ENCODE data around the gene MAPK7.
A peak's percentile ranks its signal among the peaks of the same experiment; 100 is the strongest.

MAPK7 gene

DNA sequence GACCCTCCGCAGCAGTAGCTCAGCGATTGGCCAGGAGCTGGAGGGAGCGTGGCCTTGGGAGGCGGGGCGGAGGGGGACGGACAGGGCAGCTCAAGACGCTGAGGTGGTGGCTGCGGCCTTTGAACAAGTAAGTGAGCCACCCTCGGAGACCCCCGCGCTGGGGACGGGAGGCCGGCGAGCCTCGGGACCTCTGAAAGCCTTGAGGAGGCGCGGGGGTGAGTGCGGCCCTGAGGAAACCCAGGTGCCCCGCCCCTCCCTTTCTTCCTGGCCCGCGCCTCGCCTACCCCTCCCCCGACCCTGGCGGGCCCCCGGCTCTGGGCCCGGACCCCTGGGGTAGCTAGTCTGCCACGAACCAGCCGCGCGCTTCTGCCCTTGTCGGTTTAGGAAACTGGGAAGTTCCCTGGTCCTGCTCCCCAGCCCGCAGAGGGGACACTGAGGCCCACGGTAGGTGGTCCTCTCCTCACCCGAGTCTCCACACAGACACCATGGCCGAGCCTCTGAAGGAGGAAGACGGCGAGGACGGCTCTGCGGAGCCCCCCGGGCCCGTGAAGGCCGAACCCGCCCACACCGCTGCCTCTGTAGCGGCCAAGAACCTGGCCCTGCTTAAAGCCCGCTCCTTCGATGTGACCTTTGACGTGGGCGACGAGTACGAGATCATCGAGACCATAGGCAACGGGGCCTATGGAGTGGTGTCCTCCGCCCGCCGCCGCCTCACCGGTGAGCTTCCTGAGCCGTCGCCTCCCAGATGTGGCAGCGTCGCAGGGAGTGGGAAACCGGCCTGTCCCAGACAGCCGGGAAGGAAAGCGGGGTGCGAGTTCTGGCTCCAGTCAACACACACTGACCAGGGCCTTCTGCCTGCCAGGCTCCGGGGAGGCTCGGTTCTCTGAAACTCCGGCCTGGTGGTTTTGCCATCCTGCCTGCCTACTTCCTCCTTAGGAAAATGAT lies at the start of gene MAPK7:
TSS of gene MAPK7 (plus strand) at position 83 of the 945 bp plus-strand sequence. CDS start at position 486, 403 bp downstream.
- DNase-seq = no peak

DNA sequence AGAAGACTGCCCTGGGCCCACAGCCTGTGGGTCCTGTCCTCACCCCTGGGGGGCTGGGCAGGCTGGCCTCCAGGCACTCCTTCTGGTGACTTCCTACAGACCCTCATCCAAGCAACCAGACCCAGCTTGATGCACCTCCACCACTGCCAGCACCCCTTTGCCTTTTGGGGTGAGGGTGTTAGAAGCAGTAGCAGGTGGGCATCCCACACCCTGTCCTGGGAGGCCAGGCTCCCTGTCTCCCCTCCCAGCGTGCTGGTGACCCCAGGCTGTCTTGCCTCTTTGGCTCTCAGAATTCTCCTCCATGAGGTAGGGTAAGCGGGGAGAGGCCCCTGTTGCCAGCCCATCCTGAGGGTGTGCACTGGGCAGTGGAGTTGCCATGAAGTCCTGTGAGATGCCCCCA lies 49.2 kb upstream of the MAPK7 start:
- DNase-seq = no peak

DNA sequence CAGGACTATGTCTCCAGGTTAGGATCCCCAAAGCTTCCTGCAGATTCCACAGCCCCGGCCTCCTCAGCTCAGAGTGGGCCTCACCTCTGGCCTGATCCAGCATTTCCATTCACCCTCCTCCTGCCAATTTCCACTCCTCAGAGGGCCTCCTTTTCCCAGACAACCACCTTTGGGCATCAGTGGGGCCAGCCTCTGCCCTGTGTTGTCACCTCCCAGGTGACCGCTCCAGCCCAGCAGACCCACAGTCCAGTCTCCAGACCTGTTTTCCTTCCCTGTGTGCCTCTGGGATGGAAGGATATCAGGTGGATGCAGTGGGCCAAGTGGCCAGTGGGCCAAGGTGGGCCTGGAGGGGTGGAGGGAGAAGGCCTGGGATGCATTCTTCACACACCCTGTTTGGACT lies 48.5 kb upstream of the MAPK7 start:
- DNase-seq = no peak

DNA sequence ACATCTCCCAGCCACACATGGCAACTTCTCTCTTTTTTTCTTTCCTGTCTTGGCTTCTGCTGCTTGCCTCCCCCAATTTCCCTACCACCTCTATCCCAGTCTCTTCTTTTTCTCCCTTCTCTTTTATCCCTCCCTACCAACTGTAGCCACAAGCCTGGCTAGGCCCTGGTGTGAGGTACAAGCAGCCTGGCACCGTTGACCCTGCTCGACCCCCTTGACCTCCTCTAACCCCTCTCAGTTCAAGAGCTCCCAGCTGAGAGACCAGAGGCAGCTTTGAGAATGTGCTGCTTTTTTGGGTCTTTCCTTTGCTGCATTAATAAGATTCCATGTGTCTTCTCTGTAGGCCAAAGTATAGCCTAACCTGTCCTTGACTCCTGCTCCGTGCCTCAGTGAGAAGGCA lies 48.0 kb upstream of the MAPK7 start:
- DNase-seq = no peak

DNA sequence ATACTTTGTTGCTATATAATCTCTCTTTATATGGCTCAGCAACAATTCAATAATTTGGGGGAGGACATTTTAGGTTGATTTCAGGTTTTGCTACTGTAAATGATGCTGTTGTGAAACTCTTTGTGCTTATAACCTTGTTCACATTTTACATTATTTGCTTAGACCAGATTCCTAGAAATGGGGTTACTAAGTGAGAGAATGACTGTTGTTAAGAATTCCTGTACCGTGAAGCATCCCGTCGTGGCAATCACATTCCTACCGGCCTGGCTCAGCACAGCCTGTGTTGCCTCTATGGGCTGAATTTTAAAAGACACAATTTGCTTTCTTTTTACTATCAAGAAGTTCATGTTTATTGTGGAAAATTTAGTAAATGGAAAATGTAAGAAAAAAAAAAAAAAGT lies 47.2 kb upstream of the MAPK7 start:
- DNase-seq = no peak

DNA sequence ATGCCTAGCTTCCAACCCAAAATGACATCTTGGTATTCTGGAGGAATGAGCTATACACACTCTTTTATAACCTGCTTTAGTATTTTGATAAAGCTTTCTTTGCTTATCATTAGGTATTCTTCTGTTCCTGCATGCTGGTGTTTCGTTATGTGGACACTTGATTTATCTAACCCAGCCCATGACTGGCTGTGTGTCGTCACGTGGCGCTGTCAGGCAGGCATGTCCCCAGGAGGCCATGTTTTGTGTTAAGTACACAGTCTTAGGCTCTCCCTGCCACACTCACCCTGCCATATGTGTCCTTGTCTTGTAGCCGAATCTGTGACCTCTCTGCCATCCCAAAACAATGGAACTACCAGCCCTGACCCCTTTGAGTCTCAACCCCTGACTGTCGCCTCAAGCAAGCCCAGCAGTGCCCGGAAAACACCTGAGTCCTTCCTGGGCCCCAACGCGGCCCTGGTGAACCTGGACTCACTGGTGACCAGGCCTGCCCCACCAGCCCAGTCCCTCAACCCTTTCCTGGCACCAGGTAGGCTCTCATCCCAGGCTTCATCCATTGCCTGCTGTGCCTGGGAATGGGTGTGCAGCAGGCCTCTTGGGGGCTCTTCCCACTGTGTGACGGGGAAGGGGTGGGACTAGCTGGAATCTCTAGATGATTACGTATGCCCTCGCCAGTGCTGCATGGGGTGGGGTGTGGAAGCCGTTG lies 46.6 kb upstream of the MAPK7 start:
- no peak for DNase-seq

DNA sequence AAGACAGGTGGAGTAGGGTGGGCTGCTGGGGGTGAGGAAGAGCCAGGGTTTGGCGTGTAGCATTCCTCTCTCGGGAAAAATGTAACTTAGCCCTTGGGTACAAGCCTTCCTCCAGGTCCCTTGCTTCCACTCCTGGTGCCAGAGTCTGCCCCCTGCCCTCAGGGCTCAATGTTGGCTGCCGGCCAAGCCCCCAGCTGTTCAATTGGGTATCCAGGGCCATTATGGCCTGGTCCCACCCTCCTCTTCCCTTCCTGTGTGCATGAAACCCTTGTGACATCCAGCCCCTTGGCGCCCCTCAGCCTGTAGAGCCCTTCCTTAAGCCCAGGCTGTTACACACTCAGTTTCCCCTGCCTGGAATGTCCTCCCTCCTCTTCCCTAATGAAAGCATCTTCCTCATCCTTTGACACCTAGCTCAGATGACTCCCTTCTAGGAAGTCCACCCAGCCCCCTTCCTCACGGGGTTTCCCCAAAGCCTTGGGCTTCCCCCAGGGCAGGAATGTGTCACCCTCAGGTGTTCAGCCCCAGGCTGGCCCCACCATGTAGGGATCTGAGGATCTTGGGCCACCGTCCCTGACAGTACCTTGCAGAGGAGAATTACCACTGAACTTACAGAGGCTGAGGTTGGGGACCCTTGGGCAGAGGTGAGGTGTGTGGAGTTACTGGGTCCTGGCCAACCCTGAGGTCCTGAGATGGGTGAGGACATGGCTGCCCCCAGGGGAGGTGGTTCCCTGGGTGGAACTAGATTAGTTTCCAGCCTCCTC lies 45.7 kb upstream of the MAPK7 start:
- DNase-seq = no peak

DNA sequence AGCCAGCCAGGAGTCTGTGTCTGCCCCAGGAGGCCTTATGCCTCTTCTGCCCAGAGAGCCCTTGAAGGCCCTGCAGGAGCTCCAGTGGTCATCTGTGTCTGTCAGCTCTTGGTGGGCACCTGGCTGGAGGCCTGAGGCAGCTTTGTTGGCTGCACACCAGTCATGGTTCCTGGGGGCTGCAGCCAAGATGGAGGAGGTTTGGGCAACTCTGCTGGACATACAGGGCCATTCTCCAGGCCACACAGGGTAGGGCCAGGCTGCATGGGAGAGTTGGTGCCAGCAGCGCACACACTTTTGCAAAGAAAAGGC lies 45.2 kb upstream of the MAPK7 start:
- no peak for DNase-seq

DNA sequence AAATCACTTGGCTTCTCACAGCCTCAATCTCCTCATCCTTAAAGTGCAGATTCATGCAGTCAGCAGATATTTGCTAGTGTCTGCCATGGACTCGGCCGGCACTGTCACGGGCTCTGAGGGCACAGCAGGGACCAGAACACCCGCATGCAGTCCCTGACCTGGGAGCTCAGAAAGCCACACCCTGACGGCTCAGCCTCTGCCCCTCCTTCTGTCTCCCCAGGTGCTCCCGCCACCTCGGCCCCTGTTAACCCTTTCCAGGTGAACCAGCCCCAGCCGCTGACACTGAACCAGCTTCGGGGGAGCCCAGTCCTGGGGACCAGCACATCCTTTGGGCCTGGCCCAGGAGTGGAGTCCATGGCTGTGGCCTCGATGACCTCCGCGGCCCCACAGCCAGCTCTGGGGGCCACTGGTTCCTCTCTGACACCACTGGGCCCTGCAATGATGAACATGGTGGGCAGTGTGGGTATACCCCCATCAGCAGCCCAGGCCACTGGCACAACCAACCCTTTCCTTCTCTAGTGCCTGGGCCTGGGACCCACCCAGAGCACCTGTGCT lies 44.5 kb upstream of the MAPK7 start:
- DNase-seq = no peak

DNA sequence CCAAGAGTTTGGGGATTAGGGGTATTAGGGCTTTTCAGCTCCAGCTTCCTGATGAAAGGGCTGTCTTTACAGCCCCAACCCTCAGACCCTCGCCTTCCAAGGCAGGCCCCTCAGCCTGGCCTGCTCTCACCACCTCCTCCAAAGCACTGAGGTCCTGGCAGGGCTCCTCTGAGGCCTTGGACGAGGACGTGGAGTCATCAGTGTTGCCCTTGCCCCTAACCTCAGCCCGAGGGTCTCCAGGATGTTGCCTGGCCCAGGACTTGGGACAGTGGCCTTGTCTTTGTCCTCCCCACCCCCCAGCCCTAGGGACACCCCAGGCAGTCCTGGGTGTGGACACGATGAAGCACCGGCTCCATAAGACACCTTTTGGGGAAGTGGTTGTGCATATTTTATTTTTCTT lies 44.0 kb upstream of the MAPK7 start:
- no peak for DNase-seq

DNA sequence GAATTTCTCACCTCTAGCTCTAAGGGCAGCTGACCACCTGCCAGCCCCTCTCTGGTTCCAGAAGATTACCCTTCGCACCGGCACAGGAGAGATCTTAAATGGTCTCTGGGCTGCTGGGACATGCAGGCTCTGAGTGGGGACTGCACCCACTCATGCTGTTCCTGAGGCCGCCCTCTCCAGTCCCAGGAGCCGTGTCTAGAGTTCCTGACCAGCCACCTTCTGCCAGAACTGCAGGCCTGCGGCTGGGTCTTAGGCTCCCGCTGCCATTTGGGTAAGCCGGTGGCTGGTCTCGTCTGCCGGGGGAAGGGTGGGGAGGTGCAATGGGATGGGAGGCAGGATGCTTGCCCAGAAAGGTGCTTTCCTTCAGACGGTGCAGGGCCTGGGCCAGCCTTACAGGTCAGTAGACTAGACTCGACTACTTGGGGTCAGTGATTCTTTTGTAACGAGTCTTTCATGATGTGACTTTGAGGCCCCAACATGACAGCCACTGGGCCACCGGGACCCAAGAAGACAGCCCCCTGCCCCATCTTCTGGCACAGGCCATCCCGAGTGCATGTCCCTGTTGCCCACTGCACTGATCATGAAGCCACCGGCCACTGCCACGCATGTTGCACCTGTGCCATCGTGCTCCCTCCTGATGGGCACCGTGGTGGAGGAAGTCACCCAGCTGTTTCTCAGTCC lies 42.2 kb upstream of the MAPK7 start:
- no peak for DNase-seq

DNA sequence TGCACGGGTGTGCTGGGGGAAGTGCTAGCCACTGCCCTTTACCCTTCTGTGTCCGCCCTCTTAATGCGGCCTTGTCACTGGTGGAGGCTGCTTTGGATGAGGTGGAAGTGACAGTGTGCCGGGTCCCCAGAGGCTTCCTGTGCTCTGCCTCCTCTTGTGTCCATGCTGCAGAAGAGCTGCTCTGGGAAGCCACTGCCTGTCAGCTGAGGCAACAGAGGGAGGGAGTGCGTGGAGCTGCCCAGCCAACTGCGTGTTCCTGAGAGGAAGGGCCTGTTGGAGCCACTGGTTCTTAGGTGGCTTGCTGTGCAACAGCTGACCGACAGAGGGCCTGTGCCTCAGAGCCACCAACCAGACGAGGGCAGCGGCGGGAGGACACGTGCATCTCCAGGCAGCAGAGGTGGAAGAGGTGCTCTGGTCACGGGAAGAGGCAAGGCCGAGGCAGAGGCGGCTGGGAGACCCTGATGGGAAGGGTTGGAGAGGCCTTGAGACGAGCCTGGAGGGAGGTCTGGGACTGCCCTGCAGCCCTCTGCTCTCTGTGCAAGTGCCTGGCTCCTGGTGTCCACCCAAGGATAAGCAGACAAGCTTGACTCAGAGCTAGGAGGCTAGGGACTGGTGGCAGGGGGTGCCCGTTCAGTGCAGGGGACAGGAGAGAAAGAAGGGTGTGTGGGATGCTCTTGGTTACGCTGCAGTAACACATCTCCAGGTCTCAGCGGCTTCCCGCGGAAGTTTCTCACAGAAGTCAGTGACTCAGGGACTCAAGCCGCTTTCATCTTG lies 41.2 kb upstream of the MAPK7 start:
- no peak for DNase-seq

DNA sequence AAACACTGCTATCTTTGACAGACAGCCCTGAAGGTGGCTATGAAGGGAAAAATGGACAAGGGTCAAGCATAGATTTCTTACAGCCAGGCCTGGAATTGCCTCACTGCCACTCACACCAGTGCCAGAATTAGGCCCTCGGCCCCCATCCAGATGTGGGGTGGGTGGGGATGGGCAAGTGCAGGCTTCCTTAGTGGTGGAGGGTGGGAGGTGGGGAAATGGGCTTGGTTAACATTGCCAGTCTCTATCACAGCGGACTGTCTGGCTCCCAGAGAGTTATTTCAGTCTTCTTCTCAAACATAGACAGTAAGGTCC lies 40.6 kb upstream of the MAPK7 start:
- no peak for DNase-seq

DNA sequence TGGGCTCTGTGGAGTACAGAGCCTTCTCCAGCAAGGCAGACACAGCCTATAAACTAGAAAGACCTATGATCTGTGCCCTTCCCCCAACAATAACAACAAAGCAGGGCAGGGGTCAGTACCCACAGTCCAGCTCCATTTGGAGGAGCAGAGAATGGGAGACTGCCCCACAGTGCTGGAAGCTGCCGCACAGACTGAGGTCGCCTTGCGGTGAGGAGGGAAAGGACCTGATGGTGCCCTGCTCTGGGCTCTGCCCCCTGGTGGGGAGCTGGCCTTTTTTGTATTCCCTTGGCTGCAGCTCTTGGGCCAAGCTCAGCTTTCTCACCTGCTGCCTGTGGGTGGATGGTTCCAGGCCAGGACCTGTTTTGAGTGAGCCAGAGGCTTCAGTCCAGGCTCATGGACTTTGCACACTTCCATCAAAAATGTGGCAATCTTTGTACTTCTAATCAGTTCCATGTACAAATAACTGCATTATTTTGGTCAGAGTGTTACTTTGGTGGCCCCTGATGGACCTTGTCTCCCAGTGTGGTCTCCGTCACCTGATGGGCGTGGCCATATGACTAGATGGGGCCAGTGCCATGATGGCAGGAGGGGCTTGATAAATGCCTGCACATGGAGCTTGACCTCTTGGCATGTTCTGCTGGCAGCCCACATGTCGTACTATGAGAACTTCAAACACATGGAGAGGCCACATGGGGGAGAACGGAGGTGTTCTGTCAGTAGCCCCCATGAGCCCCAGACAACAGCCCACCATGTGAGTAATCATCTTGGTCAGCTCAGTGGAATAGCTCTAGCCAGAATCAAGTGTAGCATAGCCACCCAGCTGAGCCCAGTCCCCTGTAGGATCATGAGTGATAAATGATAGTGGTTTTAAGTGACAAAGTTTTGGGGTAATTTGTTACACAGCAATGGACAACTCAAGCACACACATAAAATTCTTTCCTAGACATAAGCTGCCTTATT lies 40.0 kb upstream of the MAPK7 start:
- no peak for DNase-seq

DNA sequence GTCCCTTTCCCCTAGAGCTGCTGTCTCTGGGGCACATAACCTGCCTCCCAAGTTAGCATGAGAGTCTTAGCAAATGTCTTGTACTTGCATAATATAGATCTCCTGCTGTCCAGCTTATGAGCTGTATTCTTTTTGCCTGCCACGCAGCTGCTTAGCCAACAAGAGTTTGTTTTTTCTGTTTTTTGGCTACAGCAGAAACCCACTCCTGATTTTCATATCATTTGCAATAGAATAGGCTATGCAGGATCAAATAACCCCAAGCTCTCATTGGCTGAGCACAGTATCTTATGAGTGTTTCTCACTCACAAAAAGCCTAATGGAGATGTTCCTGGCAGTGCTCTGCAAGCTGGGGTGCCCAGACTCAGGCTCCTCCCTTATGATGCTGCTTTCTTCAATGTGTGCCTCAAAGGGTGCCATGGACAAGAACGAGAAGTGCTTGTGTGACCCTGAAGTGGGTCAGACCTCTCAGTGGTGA lies 38.9 kb upstream of the MAPK7 start:
- peak; percentile 47 for DNase-seq

DNA sequence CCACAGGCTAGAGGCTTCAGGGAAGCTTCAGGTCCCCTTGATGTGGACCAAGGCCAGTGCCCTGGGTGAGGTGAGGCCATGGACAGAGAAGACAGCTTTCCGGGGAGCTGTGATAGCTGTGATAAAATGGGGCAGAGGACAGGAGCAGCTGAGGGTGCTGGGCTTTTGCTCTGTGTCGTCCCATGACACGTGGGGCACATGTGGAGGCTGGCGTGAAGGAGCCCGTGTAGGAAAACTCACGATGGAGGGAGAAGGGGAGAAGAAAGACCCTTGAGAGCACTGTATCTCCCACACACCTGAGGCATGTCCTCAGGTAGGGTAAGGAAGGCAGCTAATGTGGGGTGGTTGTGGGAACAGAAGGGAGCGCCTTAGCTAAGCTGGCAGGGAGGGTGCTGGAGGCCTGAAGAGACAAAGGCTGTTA lies 37.1 kb upstream of the MAPK7 start:
- DNase-seq = no peak

DNA sequence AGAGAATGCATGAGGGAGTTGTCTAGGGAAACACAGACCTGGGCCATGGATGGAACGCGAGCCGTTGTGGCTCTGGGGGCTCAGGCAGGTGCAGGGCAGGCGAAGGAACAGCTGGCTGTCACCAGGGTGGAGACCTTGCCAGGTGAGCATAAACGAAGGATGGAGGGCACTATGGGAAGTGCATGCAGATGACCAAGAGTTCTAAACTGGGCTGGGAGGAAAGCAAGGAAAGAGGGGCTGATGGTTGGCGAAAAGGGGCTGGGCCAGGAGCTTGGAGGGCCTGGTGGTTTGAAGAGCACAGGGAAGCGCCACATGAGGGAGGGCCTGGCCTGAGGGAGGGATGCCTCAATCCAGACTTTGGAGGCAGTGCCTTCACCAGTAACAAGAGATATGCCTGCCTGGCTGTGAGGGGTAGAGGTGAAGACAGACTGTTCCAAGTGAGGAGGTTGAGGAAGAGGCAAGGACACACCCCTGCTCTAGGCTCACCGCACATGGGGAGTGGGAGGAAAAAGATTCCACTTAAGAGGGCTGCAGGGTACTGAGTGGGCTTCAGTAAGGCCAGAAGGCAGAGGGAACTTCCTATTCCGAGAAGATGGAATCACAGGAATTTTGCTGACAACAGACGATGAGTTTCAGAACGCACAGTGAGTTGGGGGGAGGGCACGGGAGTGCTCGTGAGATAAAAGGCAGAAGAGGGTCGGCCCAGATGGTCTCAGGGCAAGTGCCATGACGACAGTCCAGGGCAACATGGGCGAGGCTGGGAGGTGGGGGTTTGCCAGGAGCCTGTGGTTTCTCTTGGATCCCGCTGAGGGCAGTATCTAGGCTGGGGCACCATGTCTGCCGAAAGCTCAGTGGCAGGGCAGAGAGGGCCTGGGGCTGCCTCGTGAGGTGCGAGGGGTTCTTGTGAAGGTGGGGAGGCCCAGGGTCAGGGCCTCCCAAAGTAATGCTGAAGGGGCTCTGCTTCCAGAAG lies 36.4 kb upstream of the MAPK7 start:
- no peak for DNase-seq

DNA sequence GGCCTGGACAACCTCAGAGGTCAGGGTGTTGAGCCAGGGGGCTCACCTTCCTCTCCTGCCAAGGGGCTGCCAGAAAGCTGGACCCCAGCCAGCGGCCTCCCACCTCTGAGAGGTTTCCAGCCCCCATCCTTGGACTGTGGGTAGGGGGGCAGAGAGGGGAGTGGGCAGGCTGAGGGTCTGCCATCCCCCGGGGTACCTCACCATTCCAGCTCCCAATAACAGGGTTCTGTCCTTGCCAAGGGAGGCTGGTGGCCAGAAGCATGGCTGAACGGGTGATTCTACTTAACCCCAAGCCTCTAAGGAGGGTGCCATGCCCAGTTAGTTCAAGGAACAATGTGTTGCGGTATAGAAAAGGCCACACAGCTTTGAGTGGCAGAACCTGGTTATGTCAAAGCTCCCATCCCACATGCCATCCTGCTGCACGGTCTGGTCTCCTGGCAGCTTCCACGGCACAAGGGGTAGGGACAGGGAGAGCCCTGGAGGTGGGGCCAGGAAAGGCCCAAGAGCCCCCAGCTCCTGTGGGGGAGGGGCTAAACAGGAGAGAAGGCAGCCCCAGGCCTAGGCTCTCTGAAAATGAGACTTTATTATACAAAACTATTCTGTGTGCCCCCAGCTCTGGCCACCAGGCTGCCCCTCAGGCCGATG lies 35.6 kb upstream of the MAPK7 start:
- no peak for DNase-seq

DNA sequence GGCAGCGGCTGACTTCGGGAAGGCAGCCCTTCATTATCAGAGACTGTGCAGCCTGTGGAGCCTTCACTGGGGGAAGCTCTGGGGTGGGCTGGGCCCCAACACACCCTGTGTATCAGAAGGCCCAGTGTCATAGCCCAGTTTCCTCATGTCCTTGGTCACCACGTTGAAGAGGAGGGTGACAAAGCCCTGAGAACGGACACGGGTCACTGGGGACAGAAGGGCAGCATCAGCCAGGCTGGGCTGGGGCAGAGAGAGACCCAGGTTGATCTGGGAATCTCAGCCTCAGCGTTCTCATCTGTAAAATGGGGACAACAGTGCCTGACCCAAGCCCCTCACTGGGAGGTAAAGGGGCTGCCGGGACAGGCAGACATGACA lies 35.1 kb upstream of the MAPK7 start:
- no peak for DNase-seq
